PC-9 (cell line): ENCODE measurements around the gene EIF4G2.

Experiments
- EZH2 ChIP-seq: fragments of 200-600 bp; sonication (generic); IDR thresholded peaks from 2 replicates; pipeline ENCODE4 v1.8.0; 2017; ENCODE audit warnings: antibody characterized with exemption, low read depth
- TF ChIP-seq, protein P1 (sequence below): fragments of 200-600 bp; sonication (generic); conservative IDR thresholded peaks from 2 replicates; pipeline ENCODE4 v1.6.1; 2017; ENCODE audit warnings: mixed run types, antibody characterized with exemption, mild to moderate bottlenecking, moderate library complexity

DNA sequence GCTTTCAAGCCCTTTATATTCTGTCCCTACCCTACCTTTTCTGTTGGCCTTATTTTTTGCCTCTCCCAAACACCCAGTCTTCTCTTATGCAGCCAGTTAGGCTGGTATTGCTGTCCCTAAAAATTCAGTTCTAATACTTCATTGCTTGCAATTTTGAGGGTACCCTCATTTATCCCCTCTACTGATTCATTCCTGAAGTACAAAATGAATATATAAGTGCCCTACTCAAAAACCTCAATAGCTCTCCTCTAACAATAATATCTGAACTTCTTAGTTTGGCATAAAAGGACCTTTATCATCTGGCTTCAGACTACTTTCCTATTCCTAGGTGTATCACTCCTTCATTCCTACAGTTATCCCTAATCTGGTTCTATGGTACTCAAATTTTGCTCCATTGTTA, 5.2 kb upstream of the EIF4G2 start:
- TF ChIP-seq, protein P1, sequence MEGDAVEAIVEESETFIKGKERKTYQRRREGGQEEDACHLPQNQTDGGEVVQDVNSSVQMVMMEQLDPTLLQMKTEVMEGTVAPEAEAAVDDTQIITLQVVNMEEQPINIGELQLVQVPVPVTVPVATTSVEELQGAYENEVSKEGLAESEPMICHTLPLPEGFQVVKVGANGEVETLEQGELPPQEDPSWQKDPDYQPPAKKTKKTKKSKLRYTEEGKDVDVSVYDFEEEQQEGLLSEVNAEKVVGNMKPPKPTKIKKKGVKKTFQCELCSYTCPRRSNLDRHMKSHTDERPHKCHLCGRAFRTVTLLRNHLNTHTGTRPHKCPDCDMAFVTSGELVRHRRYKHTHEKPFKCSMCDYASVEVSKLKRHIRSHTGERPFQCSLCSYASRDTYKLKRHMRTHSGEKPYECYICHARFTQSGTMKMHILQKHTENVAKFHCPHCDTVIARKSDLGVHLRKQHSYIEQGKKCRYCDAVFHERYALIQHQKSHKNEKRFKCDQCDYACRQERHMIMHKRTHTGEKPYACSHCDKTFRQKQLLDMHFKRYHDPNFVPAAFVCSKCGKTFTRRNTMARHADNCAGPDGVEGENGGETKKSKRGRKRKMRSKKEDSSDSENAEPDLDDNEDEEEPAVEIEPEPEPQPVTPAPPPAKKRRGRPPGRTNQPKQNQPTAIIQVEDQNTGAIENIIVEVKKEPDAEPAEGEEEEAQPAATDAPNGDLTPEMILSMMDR = no peak
- TF ChIP-seq EZH2 = no peak
